WTC11 (cell line): ENCODE data around the gene TOP2B.

Experiments
- CBFB ChIP-seq: sonication (generic); formaldehyde crosslinking; IDR thresholded peaks from 2 replicates; pipeline ENCODE4 v1.8.1; 2022; ENCODE audit warnings: mild to moderate bottlenecking, low read depth, missing genetic modification reagents
- CREB1 ChIP-seq: sonication (generic); formaldehyde crosslinking; IDR thresholded peaks from 2 replicates; pipeline ENCODE4 v1.8.0; 2023; ENCODE audit warnings: mild to moderate bottlenecking, missing genetic modification reagents
- CREM ChIP-seq: sonication (generic); formaldehyde crosslinking; IDR thresholded peaks from 2 replicates; pipeline ENCODE4 v1.8.1; 2022; ENCODE audit warnings: mild to moderate bottlenecking, missing genetic modification reagents, moderate library complexity
- CTCF ChIP-seq: fragments of 200-600 bp; IDR thresholded peaks from 2 replicates; pipeline ENCODE4 v1.8.0; 2022; ENCODE audit warnings: antibody characterized with exemption
- E2F5 ChIP-seq: sonication (generic); formaldehyde crosslinking; IDR thresholded peaks from 2 replicates; pipeline ENCODE4 v1.8.1; 2022; ENCODE audit warnings: mild to moderate bottlenecking, moderate library complexity, missing genetic modification reagents
- ELF4 ChIP-seq: sonication (generic); formaldehyde crosslinking; IDR thresholded peaks from 2 replicates; pipeline ENCODE4 v1.8.1; 2022; ENCODE audit warnings: low read depth, mild to moderate bottlenecking, moderate library complexity, missing genetic modification reagents
- FOXP4 ChIP-seq: sonication (generic); formaldehyde crosslinking; IDR thresholded peaks from 2 replicates; pipeline ENCODE4 v1.8.0; 2022; ENCODE audit warnings: mild to moderate bottlenecking, missing genetic modification reagents
- IRF2 ChIP-seq: sonication (generic); formaldehyde crosslinking; IDR thresholded peaks from 2 replicates; pipeline ENCODE4 v1.8.0; 2022; ENCODE audit warnings: low read depth, missing genetic modification reagents, borderline replicate concordance
- NR2C2 ChIP-seq: sonication (generic); formaldehyde crosslinking; IDR thresholded peaks from 2 replicates; pipeline ENCODE4 v1.8.0; 2022; ENCODE audit warnings: mild to moderate bottlenecking, missing genetic modification reagents
- NR3C1 ChIP-seq: sonication (generic); formaldehyde crosslinking; conservative IDR thresholded peaks from 2 replicates; pipeline ENCODE4 v1.8.1; 2023; ENCODE audit warnings: low read depth, mild to moderate bottlenecking, missing genetic modification reagents
- SOX15 ChIP-seq: fragments of 250-450 bp; sonication (Bioruptor Pico); IDR thresholded peaks from 2 replicates; pipeline ENCODE4 v1.9.0; 2021; ENCODE audit warnings: mild to moderate bottlenecking
- TP53 ChIP-seq: sonication (generic); formaldehyde crosslinking; IDR thresholded peaks from 2 replicates; pipeline ENCODE4 v1.8.1; 2023; ENCODE audit warnings: mild to moderate bottlenecking, missing genetic modification reagents
- ZNF263 ChIP-seq: sonication (generic); formaldehyde crosslinking; IDR thresholded peaks from 2 replicates; pipeline ENCODE4 v1.8.1; 2022; ENCODE audit warnings: low read depth, mild to moderate bottlenecking, moderate library complexity, missing genetic modification reagents
- ZSCAN18 ChIP-seq: fragments of 250-450 bp; sonication (Bioruptor Pico); IDR thresholded peaks from 2 replicates; pipeline ENCODE4 v2.1.2; 2022; ENCODE audit warnings: mild to moderate bottlenecking, moderate library complexity

- no peak for TF ChIP-seq NR3C1 (CRISPR knock-in tag)
- TF ChIP-seq CREM = no peak
- no peak for TF ChIP-seq CTCF
- no peak for TF ChIP-seq IRF2 (CRISPR knock-in tag)
- TF ChIP-seq ZSCAN18 (CRISPR knock-in tag) = no peak
- TF ChIP-seq E2F5 = no peak
- TF ChIP-seq NR2C2 (CRISPR knock-in tag) = no peak
- no peak for TF ChIP-seq CREB1
- no peak for TF ChIP-seq CBFB (CRISPR knock-in tag)
- no peak for TF ChIP-seq TP53
- no peak for TF ChIP-seq ELF4 (CRISPR knock-in tag)
- no peak for TF ChIP-seq FOXP4 (CRISPR knock-in tag)
- no peak for TF ChIP-seq SOX15 (CRISPR knock-in tag)
- no peak for TF ChIP-seq ZNF263 (CRISPR knock-in tag)
Observed at GRCh38 chr3:25652921-25653320, 11.8 kb downstream of the TOP2B start.
